GM06990 (cell line): ENCODE results near the gene CCDC85B.

ENCODE experiments used
- DNase-seq: peaks from one replicate; pipeline ENCODE4 v3.0.0-alpha.2; 2011; ENCODE audit not compliant: insufficient read length; ENCODE audit errors: extremely low read depth
- H3K27me3 ChIP-seq: replicated peaks from 2 replicates; pipeline ENCODE4 v1.6.0; 2011; ENCODE audit warnings: low read length; ENCODE audit not compliant: control insufficient read depth, insufficient read depth
- H3K36me3 ChIP-seq: 2 replicates; pipeline ENCODE4 v1.5.1; 2011; ENCODE audit warnings: low read length; ENCODE audit not compliant: control insufficient read depth, insufficient read depth
- H3K4me3 ChIP-seq: replicated peaks from 2 replicates; pipeline ENCODE4 v1.5.1; 2011; ENCODE audit warnings: low read depth, mild to moderate bottlenecking, control low read depth, low read length
- TF ChIP-seq, protein P1 (sequence below): IDR thresholded peaks from 2 replicates; pipeline ENCODE4 v1.5.1; 2011; ENCODE audit warnings: low read length, control low read depth, mild to moderate bottlenecking, inconsistent platforms; ENCODE audit not compliant: insufficient read depth, poor library complexity, severe bottlenecking

Gene CCDC85B

DNA sequence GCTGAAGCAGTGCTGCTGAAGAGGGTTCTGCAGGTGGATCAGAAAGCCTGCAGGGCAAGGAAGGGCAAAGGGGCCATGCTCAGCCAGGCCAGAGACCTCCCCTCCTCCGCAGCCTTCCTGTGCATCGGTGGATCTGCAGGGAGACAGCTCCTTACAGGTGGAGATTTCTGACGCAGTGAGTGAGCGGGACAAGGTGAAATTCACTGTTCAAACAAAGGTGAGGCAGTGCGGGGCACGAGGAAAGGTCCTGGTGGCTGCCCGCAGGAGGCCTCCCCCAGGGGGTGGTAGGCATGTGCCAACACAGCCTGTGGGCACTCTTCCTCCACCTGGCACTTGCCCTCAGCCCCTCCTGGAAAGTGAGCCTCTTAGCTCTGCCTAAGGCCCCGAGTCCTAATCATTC lies 41.1 kb upstream of the CCDC85B start:
- DNase-seq: no peak
- TF ChIP-seq, protein P1, sequence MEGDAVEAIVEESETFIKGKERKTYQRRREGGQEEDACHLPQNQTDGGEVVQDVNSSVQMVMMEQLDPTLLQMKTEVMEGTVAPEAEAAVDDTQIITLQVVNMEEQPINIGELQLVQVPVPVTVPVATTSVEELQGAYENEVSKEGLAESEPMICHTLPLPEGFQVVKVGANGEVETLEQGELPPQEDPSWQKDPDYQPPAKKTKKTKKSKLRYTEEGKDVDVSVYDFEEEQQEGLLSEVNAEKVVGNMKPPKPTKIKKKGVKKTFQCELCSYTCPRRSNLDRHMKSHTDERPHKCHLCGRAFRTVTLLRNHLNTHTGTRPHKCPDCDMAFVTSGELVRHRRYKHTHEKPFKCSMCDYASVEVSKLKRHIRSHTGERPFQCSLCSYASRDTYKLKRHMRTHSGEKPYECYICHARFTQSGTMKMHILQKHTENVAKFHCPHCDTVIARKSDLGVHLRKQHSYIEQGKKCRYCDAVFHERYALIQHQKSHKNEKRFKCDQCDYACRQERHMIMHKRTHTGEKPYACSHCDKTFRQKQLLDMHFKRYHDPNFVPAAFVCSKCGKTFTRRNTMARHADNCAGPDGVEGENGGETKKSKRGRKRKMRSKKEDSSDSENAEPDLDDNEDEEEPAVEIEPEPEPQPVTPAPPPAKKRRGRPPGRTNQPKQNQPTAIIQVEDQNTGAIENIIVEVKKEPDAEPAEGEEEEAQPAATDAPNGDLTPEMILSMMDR: no peak
- no peaks in the 10 kb centered on the region for H3K27me3 ChIP-seq
- no peak overlapping the region for H3K4me3 ChIP-seq
- peaks cover 21% of the 10 kb centered on the region for H3K36me3 ChIP-seq

DNA sequence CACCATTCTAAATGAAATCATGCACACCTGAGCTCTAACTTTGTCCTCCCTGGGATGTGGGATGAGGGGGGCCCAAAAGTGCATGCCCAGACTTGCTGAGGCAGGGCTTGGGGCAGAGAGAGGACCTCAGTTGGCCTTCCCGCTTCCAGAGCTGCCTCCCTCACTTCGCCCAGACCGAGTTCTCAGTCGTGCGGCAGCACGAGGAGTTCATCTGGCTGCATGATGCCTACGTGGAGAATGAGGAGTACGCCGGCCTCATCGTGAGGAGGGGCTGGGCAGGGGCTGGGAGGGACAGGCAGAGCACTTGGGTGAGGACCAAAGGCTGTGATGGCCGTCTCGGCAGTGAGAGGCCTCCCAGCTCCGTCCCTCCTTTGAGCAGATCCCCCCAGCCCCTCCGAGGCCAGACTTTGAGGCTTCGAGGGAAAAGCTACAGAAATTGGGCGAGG lies 40.7 kb upstream of the CCDC85B start:
- TF ChIP-seq, protein P1: no peak
- Histone ChIP-seq H3K27me3 (no peaks in the 10 kb centered on the region), H3K36me3 (peaks cover 26% of the 10 kb centered on the region), H3K4me3 (no peak overlapping the region)
- DNase-seq: no peak

DNA sequence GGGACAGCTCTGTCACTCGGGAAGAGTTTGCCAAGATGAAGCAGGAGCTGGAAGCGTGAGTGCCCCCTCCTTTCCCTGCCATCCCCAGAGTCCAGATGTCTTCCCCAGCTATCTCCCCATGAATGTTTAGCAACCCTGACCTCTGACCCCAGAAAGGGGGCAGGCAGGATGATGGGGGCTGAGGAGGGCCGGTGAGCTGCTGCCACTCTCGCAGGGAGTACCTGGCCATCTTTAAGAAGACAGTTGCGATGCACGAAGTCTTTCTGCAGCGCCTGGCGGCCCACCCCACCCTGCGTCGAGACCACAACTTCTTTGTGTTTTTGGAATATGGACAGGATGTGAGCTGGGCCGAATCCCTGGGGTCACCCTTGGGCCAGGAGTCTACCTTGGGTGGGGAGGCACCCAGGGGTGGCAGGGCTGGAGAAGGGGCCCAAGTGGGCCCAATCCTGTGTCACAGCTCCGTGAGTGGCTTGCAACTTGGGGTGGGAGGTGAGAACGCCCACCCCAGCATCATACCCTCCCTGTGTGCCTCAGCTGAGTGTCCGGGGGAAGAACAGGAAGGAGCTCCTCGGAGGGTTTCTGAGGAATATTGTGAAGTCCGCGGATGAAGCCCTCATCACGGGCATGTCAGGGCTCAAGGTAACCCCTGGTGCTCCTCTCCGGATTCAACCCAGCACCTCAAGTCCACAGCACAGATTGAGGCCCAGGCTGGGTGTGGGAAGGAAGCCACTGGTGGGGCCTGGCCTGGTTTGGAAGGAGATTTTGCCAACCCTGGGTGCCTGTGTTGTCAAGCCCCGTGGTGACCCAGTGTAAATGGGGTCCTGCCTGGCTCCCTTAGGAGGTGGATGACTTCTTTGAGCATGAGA lies 40.0 kb upstream of the CCDC85B start:
- TF ChIP-seq, protein P1: no peak
- Histone ChIP-seq H3K4me3 (no peak overlapping the region), H3K27me3 (no peaks in the 10 kb centered on the region), H3K36me3 (peaks cover 32% of the 10 kb centered on the region)
- no peak for DNase-seq

DNA sequence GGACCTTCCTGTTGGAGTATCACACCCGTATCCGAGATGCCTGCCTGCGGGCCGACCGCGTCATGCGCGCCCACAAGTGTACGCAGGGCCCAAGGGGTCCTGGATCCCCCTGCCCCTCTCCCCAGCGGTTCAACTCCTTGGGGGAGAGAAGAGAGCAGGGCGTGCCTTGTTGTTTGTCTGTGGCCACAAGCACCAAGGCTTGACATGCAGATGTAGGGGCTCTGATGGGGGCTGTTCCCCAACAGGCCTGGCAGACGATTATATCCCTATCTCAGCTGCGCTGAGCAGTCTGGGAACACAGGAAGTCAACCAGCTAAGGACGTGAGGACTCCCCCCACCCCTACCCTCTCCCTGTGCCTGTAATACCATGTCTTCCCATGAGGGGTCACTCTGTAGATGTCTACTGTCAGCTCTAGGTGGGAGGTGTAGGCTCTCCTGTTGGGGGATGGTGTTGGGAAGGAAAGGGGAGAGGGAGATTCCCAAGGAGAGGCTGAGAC lies 39.3 kb upstream of the CCDC85B start:
- Histone ChIP-seq H3K36me3 (peaks cover 38% of the 10 kb centered on the region), H3K27me3 (no peaks in the 10 kb centered on the region), H3K4me3 (no peak overlapping the region)
- no peak for DNase-seq
- TF ChIP-seq, protein P1: peak; percentile 54

- H3K36me3 ChIP-seq: peaks cover 38% of the 10 kb centered on the region
- H3K4me3 ChIP-seq: no peak overlapping the region
- no peaks in the 10 kb centered on the region for H3K27me3 ChIP-seq
- TF ChIP-seq, protein P1: no peak
- no peak for DNase-seq
Observed at GRCh38 chr11:65851811-65852507, 38.5 kb upstream of the CCDC85B start.
